NCI-H446 treated with DMSO at 0.1 percent for 48 hours (cell line): ENCODE results near the gene FAM3C.

Source experiments
- DNase-seq: peaks from one replicate; lab custom pipeline; 2025; lab: John Stamatoyannopoulos, UW

FAM3C gene

DNA sequence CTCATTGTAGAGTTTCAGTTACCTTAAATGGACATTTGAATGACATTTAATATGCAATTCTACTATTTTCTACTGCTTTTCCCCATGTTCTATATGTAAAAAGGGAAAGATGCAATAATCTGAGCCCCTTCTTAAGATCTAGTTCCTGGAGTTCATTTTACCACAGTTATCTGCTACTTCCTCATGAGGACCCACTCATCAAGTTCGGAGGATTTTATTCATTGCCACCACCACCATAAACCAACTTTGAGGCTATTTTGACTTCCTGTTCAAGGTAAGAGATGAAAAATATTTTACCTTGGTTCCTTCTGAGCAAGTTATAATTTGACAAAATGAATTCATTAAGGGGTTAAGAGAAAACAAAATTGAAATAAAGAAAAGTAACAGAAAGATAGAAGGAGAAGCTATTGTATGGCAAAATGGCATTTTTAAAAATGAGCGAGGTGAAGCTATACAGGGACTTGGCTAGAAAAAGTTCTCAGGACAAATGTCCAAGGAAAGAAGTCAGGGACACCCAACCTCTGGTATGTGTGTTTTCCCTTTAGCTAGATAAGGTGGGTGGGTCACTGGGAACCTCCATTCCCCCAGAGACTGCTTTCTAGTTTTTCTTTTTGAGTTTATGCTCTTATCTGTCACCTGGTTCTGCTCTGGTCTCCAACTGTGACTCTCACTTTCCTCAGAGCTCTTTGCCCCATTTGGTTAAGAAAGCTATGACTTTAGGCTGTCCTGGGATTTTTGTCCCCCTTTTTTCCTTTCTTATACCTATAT, 14.9 kb upstream of the FAM3C start:
- no peak for DNase-seq

DNA sequence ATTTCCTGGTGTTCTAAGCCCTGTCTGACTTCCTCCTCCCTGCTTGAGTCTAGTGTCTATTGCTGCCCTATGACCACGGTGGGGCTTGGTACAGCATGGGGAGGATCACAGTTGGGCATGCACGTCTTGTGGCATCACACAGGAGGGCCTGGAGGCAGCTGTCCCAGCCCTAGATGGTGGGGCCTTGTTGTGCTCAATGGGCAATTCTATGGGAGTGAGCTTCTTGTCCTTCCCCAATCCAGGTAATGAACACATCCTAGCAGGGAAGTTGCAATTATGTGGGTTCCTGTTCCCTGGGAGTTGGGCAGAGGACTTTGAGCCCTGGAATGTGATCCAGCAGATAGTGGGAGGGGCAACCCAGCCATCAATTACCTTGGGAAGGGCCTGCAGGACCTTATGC, 10.8 kb upstream of the FAM3C start:
- no peak for DNase-seq

DNA sequence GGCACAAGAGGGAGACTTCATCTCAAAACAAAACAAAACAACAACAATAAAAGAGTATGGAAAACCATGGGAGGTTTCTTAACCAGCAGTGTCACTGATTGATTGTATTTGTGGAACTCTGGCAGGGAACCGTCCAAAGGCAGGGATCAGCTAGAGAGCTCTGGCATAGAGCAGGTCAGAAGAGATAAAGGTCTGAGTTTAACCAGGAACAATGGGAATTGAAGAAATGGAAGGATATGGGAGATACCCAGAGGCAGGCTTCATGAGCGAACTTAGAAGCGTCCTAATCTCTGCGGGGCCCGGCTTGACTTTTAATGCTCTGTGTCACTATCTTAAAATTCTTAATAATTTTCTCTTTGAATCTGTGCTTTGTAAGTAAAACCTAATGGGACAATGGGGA, 10.4 kb upstream of the FAM3C start:
- no peak for DNase-seq

DNA sequence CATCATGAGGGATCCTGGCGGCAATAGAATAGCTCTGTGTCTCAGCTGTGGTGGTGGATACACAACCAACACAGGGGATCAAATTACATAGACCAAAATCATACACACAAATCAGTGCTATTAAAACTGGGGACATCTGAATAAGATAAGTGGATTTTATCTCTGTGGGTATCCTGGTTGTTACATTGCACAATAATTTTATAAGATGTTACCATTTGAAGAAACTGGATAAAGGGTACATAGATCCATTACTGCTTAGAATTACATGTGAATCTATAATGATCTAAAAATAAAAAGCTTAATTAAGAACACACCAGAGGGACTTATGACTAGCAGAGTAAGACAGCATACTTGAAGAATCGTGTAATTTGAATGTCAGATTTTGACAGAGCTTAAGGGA, 8.2 kb upstream of the FAM3C start:
- DNase-seq = no peak

DNA sequence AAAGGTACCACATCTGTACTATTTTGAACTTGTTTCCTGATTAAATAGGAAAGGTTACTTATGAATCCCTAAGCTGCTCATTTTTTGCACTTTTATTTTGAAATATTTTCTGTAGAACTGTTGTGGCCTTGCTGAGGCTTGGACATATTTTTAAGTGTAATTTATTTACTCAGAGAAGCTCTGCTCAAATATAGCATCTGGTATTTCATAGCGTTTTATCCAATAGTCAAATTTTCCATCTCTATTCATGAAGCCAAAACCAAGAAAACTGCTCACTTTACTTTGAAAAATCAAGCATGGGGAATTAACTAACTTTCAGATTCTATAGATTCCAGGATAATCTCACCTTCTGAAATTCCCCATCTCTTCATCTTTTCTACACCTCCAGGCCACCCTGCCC, 6.6 kb upstream of the FAM3C start:
- DNase-seq = no peak

GRCh38 chr7:121401896-121402295, 5.8 kb upstream of the FAM3C start:
- no peak for DNase-seq

DNA sequence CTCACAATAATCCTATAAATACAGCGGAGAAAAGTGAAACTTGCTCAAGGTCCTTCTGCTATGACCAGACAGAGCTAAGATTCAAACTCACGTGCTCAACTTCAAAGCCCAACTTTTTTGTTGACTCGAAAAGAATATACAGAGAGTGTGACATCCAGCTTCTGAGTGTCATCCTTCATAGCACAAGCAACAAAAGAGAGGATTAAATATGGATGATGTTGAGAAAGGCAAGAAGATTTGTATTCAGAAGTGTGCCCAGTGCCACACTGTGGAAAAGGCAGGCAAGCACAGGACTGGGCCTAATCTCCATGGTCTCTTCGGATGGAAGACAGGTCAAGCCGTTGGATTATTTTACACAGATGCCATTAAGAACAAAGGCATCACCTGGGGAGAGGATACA, 2.1 kb upstream of the FAM3C start:
- no peak for DNase-seq

GRCh38 chr7:121397822-121398221, 1.7 kb upstream of the FAM3C start:
- DNase-seq = no peak

GRCh38 chr7:121397361-121397760, 1.3 kb upstream of the FAM3C start:
- no peak for DNase-seq

DNA sequence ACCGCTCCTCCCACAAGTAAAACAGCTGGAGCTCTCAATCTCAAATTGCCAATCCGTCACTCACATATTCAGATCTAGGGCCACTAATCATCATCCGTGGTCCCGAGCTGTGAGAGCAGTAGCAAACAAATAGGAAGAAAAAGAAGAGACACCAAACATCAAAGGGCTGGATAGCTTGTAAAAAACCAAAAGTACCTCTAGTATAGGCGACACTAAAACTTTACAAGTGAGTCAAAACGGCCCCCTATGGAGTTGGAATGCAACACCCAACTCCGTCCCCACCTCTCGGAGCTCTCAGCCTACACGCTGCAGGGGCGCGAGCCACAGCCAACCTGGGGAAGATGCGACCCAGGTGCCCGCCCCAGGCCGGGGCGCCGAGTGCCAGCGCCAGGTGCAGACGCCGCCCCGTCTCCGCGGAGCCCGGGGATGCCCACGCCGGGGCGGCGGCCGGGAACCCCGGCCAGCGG, 581 bp downstream of the FAM3C start:
- DNase-seq = no peak

- DNase-seq = no peak
Measured at GRCh38 chr7:121394709-121395140, 1.4 kb downstream of the FAM3C start.

- DNase-seq = no peak
Measured at GRCh38 chr7:121393005-121393366, 3.1 kb downstream of the FAM3C start.

GRCh38 chr7:121392277-121393004, 3.7 kb downstream of the FAM3C start:
- DNase-seq = no peak

DNA sequence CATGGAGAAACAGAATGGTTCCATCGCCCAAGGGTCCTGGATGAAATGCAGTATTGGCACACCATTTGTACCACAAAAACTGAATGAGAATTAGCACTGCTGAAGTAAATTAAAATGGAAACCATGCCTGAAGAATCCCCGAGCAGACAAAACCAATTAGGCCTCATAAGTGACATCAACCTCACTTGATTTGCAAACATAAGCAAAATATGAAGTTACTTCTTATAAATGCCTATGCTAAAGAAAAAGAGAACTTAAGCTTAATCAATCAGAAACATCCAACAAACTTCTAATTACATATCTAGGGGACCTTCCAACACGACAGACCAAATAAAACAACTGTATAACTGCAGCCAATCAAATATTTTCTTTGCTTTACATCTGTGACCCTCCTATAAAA, 4.4 kb downstream of the FAM3C start:
- no peak for DNase-seq

DNA sequence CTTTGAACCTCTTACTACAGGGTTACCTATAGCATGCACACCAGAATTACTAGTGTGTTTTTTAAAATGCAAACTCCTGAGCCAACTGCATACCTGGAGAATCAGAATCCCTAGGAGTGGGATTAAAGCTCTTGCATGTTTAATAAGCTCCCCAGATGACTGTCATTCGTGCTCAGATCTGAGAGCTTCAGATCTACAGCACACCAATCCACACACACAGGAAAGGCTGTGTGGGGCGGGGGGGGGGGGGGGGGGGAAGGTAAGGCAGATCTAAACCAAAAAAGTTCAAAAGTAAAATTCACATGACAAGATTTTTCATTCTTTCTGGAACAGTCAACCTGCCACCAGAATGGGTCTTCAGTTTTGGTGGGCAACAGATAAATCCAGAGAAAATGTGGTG, 5.5 kb downstream of the FAM3C start:
- DNase-seq = no peak

- no peak for DNase-seq
Measured at GRCh38 chr7:121390109-121390508, 6.0 kb downstream of the FAM3C start.

DNA sequence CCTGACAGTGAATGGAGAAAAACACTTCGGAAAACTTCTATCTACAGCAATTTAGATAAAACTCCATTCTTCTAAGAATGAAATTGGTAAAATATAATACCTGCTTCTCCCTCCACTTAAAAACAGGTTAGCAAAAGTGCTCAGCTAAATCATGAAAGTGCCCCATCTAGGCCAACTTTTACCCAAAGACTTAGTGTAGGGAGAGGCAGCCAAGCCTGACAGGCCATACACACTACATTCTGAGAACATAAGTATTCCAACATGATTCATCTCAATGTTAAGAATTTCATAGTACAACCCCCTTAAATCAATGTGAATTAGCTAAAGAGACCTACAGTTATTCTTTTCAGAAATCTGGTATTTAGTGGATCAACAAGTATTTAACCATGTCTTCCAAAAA, 7.2 kb downstream of the FAM3C start:
- no peak for DNase-seq

DNA sequence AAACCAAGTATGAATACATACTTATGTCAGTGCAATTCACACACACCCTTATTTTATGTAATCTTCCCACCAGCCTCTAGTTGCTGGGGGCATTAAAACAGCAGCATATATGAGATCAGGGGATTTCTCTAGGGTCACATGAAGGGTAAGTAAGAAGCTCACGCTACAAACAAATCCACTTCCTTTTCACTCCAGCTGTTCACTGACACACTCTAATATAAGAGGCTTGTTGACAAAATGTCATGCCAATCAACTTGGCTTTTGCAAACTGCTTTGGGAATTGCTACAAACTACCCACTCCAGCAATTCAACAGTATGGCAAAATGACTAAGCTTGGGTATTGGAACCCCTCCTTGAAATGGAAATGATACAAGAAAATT, 10.3 kb downstream of the FAM3C start:
- DNase-seq = peak; percentile 37

DNA sequence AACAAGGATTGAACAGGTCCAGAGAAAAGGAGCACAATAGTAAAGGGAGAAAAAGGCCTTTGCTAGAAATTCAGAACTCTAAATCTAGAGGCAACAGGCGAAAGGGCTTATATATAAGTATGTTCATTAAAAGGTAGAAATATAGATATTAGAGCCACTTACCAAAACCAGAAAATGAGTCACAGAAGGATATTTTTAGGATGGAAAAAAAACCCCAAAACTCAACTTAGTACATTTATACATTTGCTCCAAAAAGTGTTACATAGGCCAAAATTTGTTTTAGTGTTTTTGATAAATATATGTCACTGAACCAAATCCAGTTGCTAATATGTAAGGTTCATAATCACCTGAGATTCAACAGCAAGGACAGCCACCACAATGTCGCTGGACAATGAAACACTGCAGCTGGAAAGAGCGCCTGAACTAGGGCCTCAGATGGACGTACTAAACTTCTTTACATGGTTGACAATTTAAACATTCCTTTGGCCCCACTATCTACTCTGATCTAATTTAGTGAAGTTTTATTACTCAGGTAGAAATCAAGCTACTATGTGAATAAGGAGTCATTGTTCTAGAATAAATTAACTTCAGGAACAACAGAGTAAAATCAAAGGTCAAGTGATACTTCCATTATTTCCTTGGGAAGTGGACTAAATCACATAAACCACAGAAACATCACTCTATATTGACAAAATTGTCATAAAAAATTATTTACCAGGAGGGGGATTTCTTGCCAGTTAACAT, 10.9 kb downstream of the FAM3C start:
- DNase-seq = no peak

DNA sequence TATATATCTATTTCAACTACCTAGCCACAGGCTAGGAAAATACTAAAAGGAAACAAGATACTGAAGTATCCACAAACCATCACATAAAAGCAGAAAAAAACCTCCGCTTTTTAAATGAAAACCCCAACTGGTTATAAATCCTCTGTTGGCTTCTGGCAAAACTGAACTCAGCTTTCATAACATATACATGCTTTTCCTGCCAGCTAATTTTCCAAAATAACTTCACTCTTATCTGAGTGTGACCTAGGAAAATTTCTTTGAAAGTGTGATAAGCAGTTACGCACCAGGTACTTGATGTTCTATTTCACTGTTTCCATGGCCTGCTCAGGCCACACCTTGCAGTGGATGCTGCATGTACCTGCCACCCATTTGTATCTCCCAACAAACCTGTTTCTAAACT, 11.8 kb downstream of the FAM3C start:
- DNase-seq = no peak

GRCh38 chr7:121383235-121383910, 12.7 kb downstream of the FAM3C start:
- DNase-seq = no peak

DNA sequence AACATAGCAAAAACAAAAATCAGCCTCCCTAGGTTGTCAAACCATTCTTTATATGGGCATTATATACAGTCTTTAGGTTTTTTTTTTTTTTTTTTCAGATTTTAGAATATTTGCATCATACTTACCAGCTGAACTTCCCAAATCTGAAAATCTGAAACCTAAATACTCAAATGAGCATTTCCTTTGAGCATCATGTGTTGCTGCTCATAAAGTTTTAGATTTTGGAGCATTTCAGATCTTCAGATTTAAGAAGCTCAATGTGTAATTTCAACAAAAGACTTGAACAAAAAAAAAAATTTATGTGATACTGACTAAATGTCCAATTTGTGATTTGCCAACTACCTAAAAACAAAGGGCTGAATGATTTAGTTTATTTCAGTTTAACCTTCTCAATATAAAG, 13.6 kb downstream of the FAM3C start:
- DNase-seq = no peak
